SHP77 (cell line): ENCODE measurements around the gene TMEM207.
"Not testable (repeated sequence)": the region's sequence is repeated elsewhere in the genome, so short reads cannot be mapped to it uniquely, and the experiment has no call there.

Source experiments
- DNase-seq, 2 experiments: peaks; one replicate each; lab custom pipeline; 2025; lab: John Stamatoyannopoulos, UW

The TMEM207 gene

GRCh38 chr3:190449801-190450200, at the start of gene TMEM207:
TSS of gene TMEM207 (minus strand) at chr3:190449901. CDS start at chr3:190449809, 92 bp downstream.
- no peak for DNase-seq

- no peak for DNase-seq
Observed at GRCh38 chr3:190499122-190499521, 49.4 kb upstream of the TMEM207 start.

GRCh38 chr3:190498293-190498692, 48.6 kb upstream of the TMEM207 start:
- no peak for DNase-seq

GRCh38 chr3:190497811-190498210, 48.1 kb upstream of the TMEM207 start:
- DNase-seq = no peak

- no peak for DNase-seq
Observed at GRCh38 chr3:190496859-190497258, 47.2 kb upstream of the TMEM207 start.

- no peak for DNase-seq
Observed at GRCh38 chr3:190495796-190496195, 46.1 kb upstream of the TMEM207 start.

GRCh38 chr3:190495354-190495753, 45.7 kb upstream of the TMEM207 start:
- DNase-seq = no peak

GRCh38 chr3:190494907-190495306, 45.2 kb upstream of the TMEM207 start:
- DNase-seq = no peak

- no peak for DNase-seq
Observed at GRCh38 chr3:190492966-190493365, 43.3 kb upstream of the TMEM207 start.

- DNase-seq = no peak
Observed at GRCh38 chr3:190492129-190492528, 42.4 kb upstream of the TMEM207 start.

- no peak for DNase-seq
Observed at GRCh38 chr3:190491533-190492054, 41.9 kb upstream of the TMEM207 start.

GRCh38 chr3:190486908-190487607, 37.4 kb upstream of the TMEM207 start:
- DNase-seq = no peak

GRCh38 chr3:190486533-190486864, 36.8 kb upstream of the TMEM207 start:
- DNase-seq = no peak

- DNase-seq = no peak
Observed at GRCh38 chr3:190485830-190486532, 36.3 kb upstream of the TMEM207 start.

GRCh38 chr3:190481779-190482178, 32.1 kb upstream of the TMEM207 start:
- DNase-seq = no peak

GRCh38 chr3:190473261-190473660, 23.6 kb upstream of the TMEM207 start:
- not testable (repeated sequence) for DNase-seq

GRCh38 chr3:190467922-190468321, 18.2 kb upstream of the TMEM207 start:
- no peak for DNase-seq

GRCh38 chr3:190458040-190458439, 8.3 kb upstream of the TMEM207 start:
- no peak for DNase-seq

- no peak for DNase-seq
Observed at GRCh38 chr3:190456770-190457169, 7.1 kb upstream of the TMEM207 start.

GRCh38 chr3:190455828-190456227, 6.1 kb upstream of the TMEM207 start:
- no peak for DNase-seq

- DNase-seq = no peak
Observed at GRCh38 chr3:190448256-190448655, 1.4 kb downstream of the TMEM207 start.

GRCh38 chr3:190446573-190447279, 3.0 kb downstream of the TMEM207 start:
- DNase-seq = no peak
